Smooth muscle cell (in vitro differentiated cells): ENCODE data around the gene TGM5. TPM values are rescaled to one million over a fixed set of nuclear protein-coding genes. Genes with fewer than 3 reads are reported as not detected.

Experiments
- DNase-seq: peaks from one replicate; lab custom pipeline; 2025; ENCODE audit not compliant: unreplicated experiment; lab: John Stamatoyannopoulos, UW
- H2AFZ ChIP-seq: fragments of 200-600 bp; sonication (generic); 2 replicates; pipeline ENCODE4 v1.6.0; 2016; ENCODE audit warnings: antibody characterized with exemption, low read depth, mild to moderate bottlenecking
- H3F3A ChIP-seq: fragments of 200-600 bp; sonication (generic); 2 replicates; pipeline ENCODE4 v1.6.0; 2017; ENCODE audit warnings: antibody characterized with exemption, low read depth
- H3K27ac ChIP-seq: fragments of 200-600 bp; sonication (generic); 2 replicates; pipeline ENCODE4 v1.5.1; 2016; ENCODE audit warnings: low read depth, mild to moderate bottlenecking
- H3K27me3 ChIP-seq: fragments of 200-600 bp; sonication (generic); 2 replicates; pipeline ENCODE4 v1.6.1; 2016; ENCODE audit warnings: low read depth, mild to moderate bottlenecking
- H3K36me3 ChIP-seq: fragments of 200-600 bp; sonication (generic); 2 replicates; pipeline ENCODE4 v1.5.1; 2016; ENCODE audit warnings: low read depth
- H3K4me1 ChIP-seq: fragments of 200-600 bp; sonication (generic); 2 replicates; pipeline ENCODE4 v1.5.1; 2016; ENCODE audit warnings: low read depth
- H3K4me2 ChIP-seq: fragments of 200-600 bp; sonication (generic); 2 replicates; pipeline ENCODE4 v1.6.0; 2016; ENCODE audit warnings: mild to moderate bottlenecking
- H3K4me3 ChIP-seq: fragments of 200-600 bp; sonication (generic); 2 replicates; pipeline ENCODE4 v1.5.1; 2016; ENCODE audit warnings: mild to moderate bottlenecking
- H3K79me2 ChIP-seq: fragments of 200-600 bp; sonication (generic); 2 replicates; pipeline ENCODE4 v1.6.0; 2016; ENCODE audit warnings: low read depth, mild to moderate bottlenecking
- H3K9ac ChIP-seq: fragments of 200-600 bp; sonication (generic); 2 replicates; pipeline ENCODE4 v1.6.0; 2016; ENCODE audit warnings: low read depth
- H3K9me3 ChIP-seq: fragments of 200-600 bp; sonication (generic); replicated peaks from 2 replicates; pipeline ENCODE4 v1.5.1; 2016; ENCODE audit warnings: low read depth
- H4K20me1 ChIP-seq: fragments of 200-600 bp; sonication (generic); 2 replicates; pipeline ENCODE4 v1.6.0; 2016; ENCODE audit warnings: low read depth
- WGBS: methylation state at CpG from one replicate; pipeline ENCODE4 v1.1.7; 2016; ENCODE audit warnings: low lambda C conversion rate; 5-methylcytosine and 5-hydroxymethylcytosine counted together
- polyA plus RNA-seq: library from polyadenylated mRNA; unstranded; fragments of >200 nt; fragmentation: Nextera tagmentation; extraction: Ambion mirVana; gene quantifications from 2 replicates; pipeline ENCODE4 v1.2.1, GENCODE V29; 2016
- total RNA-seq: library from RNA; depleted of rRNA; stranded (reverse); fragments of >200 nt; gene quantifications from 2 replicates; pipeline ENCODE4 v1.2.3, GENCODE V29; 2014
- TF ChIP-seq, protein P1 (sequence below): fragments of 200-600 bp; sonication (generic); IDR thresholded peaks from 2 replicates; pipeline ENCODE4 v1.5.1; 2017; ENCODE audit warnings: borderline replicate concordance, mild to moderate bottlenecking, antibody characterized with exemption; ENCODE audit not compliant: insufficient read depth, poor library complexity, severe bottlenecking

The TGM5 gene
- total and polyA plus RNA-seq, 2 experiments from 2014 or later = 0.08 to 2.5 TPM

GRCh38 chr15:43209059-43209824, 57.5 kb downstream of the TGM5 start:
- Histone ChIP-seq H3K9me3 (no peaks in the 10 kb centered on the region), H3K4me2 (no peak overlapping the region), H3F3A (no peaks in the 10 kb centered on the region), H3K4me1 (no peaks in the 10 kb centered on the region), H3K27ac (no peak overlapping the region), H3K79me2 (no peaks in the 10 kb centered on the region), H3K4me3 (no peak overlapping the region), H4K20me1 (no peaks in the 10 kb centered on the region), H3K27me3 (peaks cover 38% of the 10 kb centered on the region), H2AFZ (no peak overlapping the region), H3K36me3 (no peaks in the 10 kb centered on the region), H3K9ac (no peak overlapping the region)
- 73% methylated on average over 13 of the region's 13 CpGs for WGBS
- TF ChIP-seq, protein P1, sequence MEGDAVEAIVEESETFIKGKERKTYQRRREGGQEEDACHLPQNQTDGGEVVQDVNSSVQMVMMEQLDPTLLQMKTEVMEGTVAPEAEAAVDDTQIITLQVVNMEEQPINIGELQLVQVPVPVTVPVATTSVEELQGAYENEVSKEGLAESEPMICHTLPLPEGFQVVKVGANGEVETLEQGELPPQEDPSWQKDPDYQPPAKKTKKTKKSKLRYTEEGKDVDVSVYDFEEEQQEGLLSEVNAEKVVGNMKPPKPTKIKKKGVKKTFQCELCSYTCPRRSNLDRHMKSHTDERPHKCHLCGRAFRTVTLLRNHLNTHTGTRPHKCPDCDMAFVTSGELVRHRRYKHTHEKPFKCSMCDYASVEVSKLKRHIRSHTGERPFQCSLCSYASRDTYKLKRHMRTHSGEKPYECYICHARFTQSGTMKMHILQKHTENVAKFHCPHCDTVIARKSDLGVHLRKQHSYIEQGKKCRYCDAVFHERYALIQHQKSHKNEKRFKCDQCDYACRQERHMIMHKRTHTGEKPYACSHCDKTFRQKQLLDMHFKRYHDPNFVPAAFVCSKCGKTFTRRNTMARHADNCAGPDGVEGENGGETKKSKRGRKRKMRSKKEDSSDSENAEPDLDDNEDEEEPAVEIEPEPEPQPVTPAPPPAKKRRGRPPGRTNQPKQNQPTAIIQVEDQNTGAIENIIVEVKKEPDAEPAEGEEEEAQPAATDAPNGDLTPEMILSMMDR = no peak
- DNase-seq = no peak

DNA sequence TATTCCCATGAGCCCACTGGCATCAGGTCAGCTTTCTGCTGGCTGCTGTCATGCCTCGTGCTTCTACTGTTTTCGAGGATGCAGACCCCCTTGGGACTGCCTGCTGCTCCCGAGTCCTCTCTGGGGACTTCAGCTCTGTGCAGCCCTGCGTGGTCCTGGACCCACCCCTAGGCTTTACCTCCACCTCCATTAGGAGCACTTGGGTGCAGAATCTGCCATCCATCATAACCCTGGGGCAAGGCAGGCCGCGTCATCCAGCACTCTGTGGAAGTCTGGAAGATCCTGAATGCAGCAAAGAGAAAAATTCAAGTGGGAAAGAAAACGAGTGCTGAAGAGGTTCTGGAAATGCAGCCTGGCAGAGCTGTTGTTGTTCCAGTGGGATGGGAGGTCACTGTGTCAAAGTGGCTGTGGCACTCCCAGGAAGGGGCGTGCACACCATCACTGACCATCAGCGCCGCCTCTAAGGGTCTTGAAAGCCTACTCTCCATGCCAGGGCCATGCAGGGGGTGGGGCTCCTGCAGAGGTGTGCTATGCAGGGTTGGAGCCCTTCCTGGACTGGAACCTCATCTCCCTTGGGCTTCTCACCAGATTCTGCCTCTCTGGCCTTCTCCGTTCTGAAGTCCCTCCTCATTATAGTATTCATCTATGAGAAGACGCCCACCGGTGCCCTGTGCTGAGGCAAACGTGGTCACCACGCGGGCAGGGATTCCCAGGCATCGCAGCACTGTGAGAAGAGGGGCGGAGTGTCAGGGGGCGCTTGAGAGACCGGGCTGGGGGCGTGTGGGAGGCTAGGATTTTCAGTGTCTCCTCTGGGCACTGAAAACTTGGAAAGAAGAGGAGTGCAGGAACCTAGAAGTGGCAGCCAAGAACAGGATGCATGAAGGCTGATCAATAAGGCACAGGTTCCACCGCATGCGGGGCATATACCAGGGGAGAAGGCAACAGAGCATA, 58.4 kb downstream of the TGM5 start:
- Histone ChIP-seq H3K4me2 (no peak overlapping the region), H3K27me3 (peaks cover 38% of the 10 kb centered on the region), H3K79me2 (no peaks in the 10 kb centered on the region), H3K4me3 (no peak overlapping the region), H4K20me1 (no peaks in the 10 kb centered on the region), H3K36me3 (no peaks in the 10 kb centered on the region), H3K4me1 (no peaks in the 10 kb centered on the region), H2AFZ (no peak overlapping the region), H3F3A (no peaks in the 10 kb centered on the region), H3K27ac (no peak overlapping the region), H3K9me3 (no peaks in the 10 kb centered on the region), H3K9ac (no peak overlapping the region)
- DNase-seq = no peak
- 84% methylated on average over 23 of the region's 23 CpGs for WGBS
- TF ChIP-seq, protein P1 = no peak

GRCh38 chr15:43207024-43207423, 59.7 kb downstream of the TGM5 start:
- Histone ChIP-seq H3F3A (no peaks in the 10 kb centered on the region), H3K9ac (no peak overlapping the region), H4K20me1 (no peaks in the 10 kb centered on the region), H3K79me2 (no peaks in the 10 kb centered on the region), H3K36me3 (no peaks in the 10 kb centered on the region), H3K27ac (no peak overlapping the region), H3K4me1 (no peaks in the 10 kb centered on the region), H3K4me2 (no peak overlapping the region), H3K27me3 (peaks cover 50% of the 10 kb centered on the region), H3K4me3 (no peak overlapping the region), H2AFZ (no peak overlapping the region), H3K9me3 (no peaks in the 10 kb centered on the region)
- no peak for DNase-seq
- 87% methylated on average over 9 of the region's 9 CpGs for WGBS
- TF ChIP-seq, protein P1 = no peak
